Ramos (cell line): Measurements from ENCODE around the gene IRX1.

Source experiments
- in situ Hi-C: fragments of 300-500 bp; cut with MboI; formaldehyde crosslinking; loops from one replicate; pipeline ENCODE4 v1.14.3; 2022; ENCODE audit warnings: low sequenced_read_pairs; ENCODE audit not compliant: unreplicated experiment

The IRX1 gene

GRCh38 chr5:3600106-3601060 is 4.8 kb downstream of the IRX1 start:
- in situ Hi-C loops = no loop called here

GRCh38 chr5:3601061-3601710 is 5.6 kb downstream of the IRX1 start:
- in situ Hi-C loops = no loop called here

GRCh38 chr5:3601911-3602782 is 6.5 kb downstream of the IRX1 start:
- in situ Hi-C loops = no loop called here

GRCh38 chr5:3602785-3603502 is 7.3 kb downstream of the IRX1 start:
- in situ Hi-C loops = no loop called here

- in situ Hi-C loops = no loop called here
These were observed 8.9 kb downstream of the IRX1 start for GRCh38 chr5:3604501-3604900.

GRCh38 chr5:3605298-3606010 is 9.8 kb downstream of the IRX1 start:
- in situ Hi-C loops = no loop called here

GRCh38 chr5:3606121-3606831 is 10.6 kb downstream of the IRX1 start:
- in situ Hi-C loops = no loop called here

- in situ Hi-C loops = no loop called here
These were observed 12.0 kb downstream of the IRX1 start for GRCh38 chr5:3607541-3608181.

GRCh38 chr5:3609120-3609681 is 13.6 kb downstream of the IRX1 start:
- in situ Hi-C loops = no loop called here

GRCh38 chr5:3612591-3613042 is 17.0 kb downstream of the IRX1 start:
- in situ Hi-C loops = no loop called here

- in situ Hi-C loops = no loop called here
These were observed 18.1 kb downstream of the IRX1 start for GRCh38 chr5:3613726-3614125.

- in situ Hi-C loops = no loop called here
These were observed 19.6 kb downstream of the IRX1 start for GRCh38 chr5:3615217-3615616.

GRCh38 chr5:3615829-3616228 is 20.2 kb downstream of the IRX1 start:
- in situ Hi-C loops = no loop called here

GRCh38 chr5:3619579-3619978 is 23.9 kb downstream of the IRX1 start:
- in situ Hi-C loops = no loop called here

- in situ Hi-C loops = no loop called here
These were observed 27.3 kb downstream of the IRX1 start for GRCh38 chr5:3622961-3623360.

- in situ Hi-C loops = no loop called here
These were observed 30.0 kb downstream of the IRX1 start for GRCh38 chr5:3625626-3626025.

GRCh38 chr5:3634061-3634460 is 38.4 kb downstream of the IRX1 start:
- in situ Hi-C loops = no loop called here

- in situ Hi-C loops = no loop called here
These were observed 43.5 kb downstream of the IRX1 start for GRCh38 chr5:3639175-3639574.
